ENCODE results near the gene TM4SF18.

TM4SF18 gene

DNA sequence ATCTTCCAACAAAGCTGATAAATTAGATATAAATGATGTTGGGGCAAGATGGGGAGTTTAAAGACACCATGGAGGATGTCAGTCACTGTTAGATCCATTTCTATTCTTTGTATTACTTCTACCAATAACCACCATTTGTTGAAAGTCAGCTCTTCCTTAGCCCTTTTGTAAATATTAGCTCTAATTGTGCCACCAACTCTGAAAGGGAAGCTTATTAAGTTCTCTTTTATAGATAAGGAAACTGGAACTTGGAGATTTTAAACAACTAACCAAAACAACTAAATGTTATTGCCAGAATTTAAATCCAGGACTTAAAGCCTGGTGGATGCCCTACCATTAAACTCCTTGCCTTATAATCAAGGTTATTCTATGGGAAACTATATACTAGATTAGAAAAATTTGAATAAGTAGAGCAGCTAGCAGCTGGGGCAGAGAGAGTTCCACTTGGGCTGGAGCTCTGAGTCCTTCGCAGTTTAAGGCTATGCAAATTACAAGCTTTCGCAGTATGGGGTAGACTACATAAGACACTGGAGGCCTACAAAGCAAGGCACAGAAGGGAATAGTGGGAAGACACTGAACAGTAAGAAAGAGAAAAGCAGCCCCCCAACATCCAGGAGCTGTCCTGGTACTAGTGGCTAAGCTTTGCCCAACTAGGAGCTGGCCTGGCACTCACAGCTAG is 52.6 kb downstream of the TM4SF18 start:
- no peak for DNase-seq

DNA sequence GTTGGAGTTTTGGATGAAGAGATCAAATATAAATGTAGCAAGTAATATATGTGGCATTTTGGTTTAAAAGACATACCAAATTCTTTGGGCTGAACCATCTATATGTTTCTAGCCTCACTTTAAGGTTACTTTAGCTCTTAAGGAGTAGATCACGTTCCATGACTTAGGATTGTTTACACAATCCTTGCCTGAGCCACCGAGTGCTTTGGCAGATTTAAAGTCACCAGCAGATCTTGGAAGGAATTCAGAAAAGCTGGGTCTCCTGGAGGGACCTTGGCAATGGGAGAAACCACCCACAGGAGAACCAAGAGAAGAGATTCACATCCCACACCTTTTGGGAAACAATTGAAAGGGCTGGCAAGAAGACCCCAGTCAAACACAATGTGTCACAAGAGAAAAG is 54.5 kb downstream of the TM4SF18 start:
- no peak for DNase-seq

DNA sequence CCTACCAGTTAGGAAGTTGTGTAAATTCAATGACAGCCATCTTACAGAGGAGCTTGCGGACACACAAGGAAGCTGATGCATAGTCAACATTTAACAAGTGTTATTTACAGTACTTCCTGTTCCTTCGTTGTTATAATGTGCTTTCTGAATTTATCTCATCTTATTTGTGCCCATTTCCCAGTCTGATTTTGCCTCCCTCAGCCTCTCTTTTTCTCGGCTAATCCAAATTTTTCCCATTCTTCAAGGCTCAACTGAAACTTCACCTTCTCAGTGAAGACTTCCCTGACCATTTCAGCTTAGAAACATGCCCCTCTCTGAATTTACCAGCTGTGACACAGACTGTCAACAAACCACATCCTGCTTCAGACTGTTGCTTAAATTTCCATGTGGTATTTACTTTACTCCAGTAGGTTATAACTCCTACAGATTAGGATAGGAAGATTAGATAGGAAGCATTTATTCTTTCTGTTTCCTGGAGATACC is 56.1 kb downstream of the TM4SF18 start:
- no peak for DNase-seq

DNA sequence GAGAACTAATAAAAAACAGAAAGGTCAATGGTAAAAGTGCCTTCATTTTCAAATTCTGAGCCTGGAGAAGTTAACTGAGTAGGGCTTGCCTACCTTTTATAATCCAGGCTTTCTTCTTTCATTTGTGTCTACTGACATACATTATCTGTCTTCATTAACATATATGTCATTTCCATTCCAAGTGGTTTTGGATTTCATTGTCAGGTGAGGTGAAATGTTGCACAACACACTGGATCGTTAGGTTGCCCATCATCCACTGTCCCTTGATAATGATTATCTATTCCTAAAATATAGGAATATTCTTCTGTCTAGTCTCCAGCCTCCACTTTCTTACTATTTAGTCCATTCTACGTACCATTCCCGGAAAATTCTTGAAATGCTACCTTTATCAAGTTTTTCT is 56.8 kb downstream of the TM4SF18 start:
- DNase-seq = no peak

DNA sequence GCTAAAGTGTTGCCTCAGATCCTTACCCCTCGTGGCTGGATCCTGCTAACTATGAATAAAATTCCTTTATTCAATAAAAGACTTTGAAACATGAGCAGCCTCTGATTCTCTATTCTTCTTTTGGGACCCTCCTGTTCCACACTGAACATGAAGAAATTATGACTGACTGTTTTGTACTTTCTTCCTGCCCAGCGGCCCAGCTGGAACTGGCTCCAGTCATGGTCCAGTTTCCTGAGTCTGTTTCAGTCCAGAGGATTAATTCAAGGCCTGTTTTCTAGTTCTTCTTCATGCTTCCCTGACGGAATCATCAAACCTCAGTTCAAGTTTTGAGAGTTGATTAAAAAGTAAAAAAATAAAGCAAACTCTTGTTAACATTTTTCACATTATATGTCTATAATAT is 59.2 kb downstream of the TM4SF18 start:
- DNase-seq = no peak

DNA sequence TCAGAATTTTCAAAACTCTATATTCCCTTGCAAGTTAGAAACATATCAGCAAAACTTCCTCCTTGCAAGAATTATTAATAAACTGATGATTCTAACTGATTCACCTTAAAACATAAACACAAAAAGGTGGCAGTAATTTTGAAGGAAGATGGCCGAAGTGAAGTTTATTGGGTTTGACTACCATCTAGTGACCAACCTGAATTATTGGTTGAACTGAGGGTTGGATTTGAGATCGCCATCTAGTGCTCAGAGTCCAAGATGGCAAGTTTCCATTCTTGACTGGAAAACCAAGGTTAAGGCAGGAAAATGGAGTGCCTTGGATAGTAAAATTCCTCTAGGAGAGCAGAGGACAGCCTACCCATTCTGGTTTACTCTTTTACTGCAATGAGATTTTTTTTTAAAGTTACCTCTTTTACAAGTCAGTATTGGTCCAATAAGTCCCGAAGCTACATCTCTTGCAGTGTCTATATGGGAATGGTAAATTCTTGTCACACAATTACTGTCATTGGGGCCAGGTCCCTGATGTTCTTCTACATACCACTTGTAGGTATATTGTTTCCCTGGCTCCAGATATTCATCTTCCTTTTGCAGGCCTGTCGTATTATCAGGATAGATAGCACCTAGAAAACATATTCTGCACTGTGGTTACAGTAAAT is 60.2 kb downstream of the TM4SF18 start:
- peak; percentile 90 for DNase-seq

DNA sequence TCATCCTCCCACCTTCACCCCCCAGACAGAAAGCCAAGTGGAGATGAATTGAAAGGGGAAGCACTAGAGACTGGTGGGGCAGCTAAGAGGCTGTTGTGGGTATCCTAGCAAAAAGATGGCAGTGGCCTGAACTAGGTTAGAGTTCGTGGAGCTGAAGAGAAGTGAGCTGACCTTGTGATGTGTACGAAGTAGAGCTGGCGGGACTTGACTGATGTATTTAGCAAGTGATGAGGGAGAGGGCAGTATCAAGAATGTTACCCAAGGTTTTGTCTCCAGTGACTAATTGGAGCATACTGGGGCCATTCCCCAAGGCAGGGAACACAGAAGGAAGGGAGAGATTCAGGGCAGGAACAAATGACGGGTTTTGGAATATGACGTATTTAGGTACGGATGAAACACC is 61.8 kb downstream of the TM4SF18 start:
- no peak for DNase-seq

DNA sequence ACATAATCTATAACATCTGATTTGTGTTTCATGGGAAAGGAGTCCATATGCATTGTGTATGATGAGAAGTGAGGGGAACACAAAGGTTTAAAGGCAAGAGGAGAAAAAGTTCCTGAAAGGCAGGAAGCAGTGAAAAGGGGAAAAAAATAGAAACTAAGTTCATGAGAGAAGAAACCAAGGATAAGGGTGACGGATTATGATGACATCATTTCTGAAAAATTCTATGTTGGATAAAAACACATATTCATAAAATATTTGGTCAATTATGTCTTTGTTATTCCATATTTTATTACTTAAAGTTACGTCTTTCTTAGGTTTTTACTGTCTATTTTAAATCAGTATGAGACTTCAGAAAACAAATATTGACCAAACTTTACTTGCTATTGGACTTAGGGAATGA is 63.3 kb downstream of the TM4SF18 start:
- no peak for DNase-seq

DNA sequence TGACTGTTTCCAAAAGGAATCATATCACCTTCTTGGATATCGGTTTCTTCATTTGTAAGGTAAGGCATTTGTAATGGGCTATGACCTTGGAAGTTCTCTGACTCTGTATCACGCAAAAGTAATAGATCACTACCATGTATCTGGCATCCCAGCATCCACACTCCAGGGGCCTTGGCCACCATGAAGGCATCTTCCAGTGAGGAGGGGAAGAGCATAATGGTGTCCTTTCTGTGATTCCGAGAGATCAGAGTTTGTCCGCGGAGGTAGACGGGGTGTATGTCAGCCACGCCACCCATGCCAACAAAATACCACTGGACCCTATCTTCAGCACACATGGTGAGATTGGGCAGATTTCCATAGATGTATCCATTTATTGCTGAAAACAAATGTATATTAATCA is 63.7 kb downstream of the TM4SF18 start:
- DNase-seq = no peak
